K562 (cell line): ENCODE data around the gene TFDP1. TPM values are rescaled to one million over a fixed set of nuclear protein-coding genes. Genes with fewer than 3 reads are reported as not detected.

Experiments used
- CC2D1A ChIP-seq: fragments of 450-650 bp; IDR thresholded peaks from 2 replicates; pipeline ENCODE4 v1.6.1; 2017; ENCODE audit warnings: mild to moderate bottlenecking
- GABPB2 ChIP-seq: fragments of 250-450 bp; sonication (Bioruptor Pico); conservative IDR thresholded peaks from 2 replicates; pipeline ENCODE4 v1.5.1; 2021; ENCODE audit warnings: mild to moderate bottlenecking
- NR1H2 ChIP-seq: sonication (generic); formaldehyde crosslinking; IDR thresholded peaks from 2 replicates; pipeline ENCODE4 v1.4.0; 2020; ENCODE audit warnings: mild to moderate bottlenecking, missing genetic modification reagents
- SMARCB1 ChIP-seq: IDR thresholded peaks from 2 replicates; pipeline ENCODE4 v1.6.1; 2011; ENCODE audit warnings: improper control_type of control experiment, low read depth; ENCODE audit not compliant: insufficient read length
- ZNF407 ChIP-seq: fragments of 450-650 bp; IDR thresholded peaks from 2 replicates; pipeline ENCODE4 v1.6.1; 2016; ENCODE audit warnings: low read depth
- polyA plus RNA-seq, 8 experiments: library from polyadenylated mRNA; depleted of rRNA in 4 of 8; stranded (reverse) in 5 of 8; unstranded in 3 of 8; fragments of >200 nt; fragmentation: Nextera tagmentation in 2 of 8; fragmentation: Illumina TruSeq in 1 of 8; extraction: Ambion mirVana in 2 of 8; extraction: Trizol in 1 of 8; gene quantifications; 2 replicates each; pipeline versions ENCODE4 v1.2.1 to v1.2.3, GENCODE V29; 2011 to 2014; ENCODE audit warnings: inconsistent platforms in 1 of 8, missing spikeins in 1 of 8
- total RNA-seq, 7 experiments: library from RNA; depleted of rRNA in 6 of 7; stranded (reverse); fragments of >200 nt in 6 of 7; fragmentation: Illumina TruSeq in 2 of 7; extraction: Trizol in 2 of 7; gene quantifications; 2 replicates each; pipeline versions ENCODE4 v1.2.1 to v1.2.3, GENCODE V29; 2011 to 2021; ENCODE audit warnings: low replicate concordance in 1 of 7

TFDP1 gene
- total and polyA plus RNA-seq, 9 of the 15 experiments (the other 6 are each of a cell fraction or from before 2014, with no cell fraction given), result 33.8 to 145 (median 69.1) TPM

DNA sequence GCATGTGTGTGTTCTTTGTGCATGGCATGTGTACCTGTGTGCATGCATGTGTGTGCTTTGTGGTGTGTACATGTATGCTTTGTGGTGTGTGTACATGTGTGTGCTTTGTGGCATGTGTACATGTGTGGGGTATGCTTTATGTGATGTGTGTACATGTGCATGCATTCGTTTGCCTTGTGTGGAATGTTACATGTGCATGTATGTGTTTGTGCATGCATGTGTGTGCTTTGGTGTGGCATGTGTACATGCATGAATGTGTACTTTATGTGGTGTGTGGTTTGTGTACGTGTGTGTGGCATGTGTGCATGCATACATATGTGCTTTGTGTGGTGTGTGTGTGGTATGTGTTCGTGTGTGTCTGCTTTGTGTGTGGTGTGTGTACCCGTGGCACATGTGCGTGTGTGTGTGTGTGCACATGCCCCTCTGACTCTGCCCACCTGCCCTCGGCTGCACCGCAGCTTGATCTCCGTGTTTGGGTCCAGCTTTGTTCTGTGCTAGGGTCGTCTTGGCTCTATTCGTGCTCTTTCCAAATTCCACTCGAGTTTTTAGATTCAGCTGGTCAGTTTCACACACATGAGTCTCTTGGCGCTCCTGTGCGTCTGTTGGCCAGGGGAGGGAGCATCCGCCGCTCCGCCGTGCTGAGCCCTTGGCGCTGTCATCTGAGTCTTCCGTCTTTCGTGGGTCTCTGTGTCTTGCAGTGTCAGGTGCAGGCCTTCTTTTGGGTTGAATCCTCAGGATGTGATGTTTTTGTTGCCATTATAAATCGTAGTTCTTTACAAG lies 46.5 kb upstream of the TFDP1 start (continued):
- no peak for TF ChIP-seq ZNF407
- no peak for TF ChIP-seq CC2D1A
- TF ChIP-seq GABPB2, result no peak
- TF ChIP-seq SMARCB1, result no peak
- TF ChIP-seq NR1H2, result no peak
